CD4-positive, alpha-beta memory T cell (primary cell): ENCODE data around the gene TJP1. TPM values are rescaled to one million over a fixed set of nuclear protein-coding genes. Genes with fewer than 3 reads are reported as not detected.

Source experiments
- CTCF ChIA-PET: fragments of 350-600 bp; sonication (Branson Sonifier 250); formaldehyde crosslinking; loops from one replicate; lab custom pipeline; 2021; ENCODE audit warnings: inconsistent platforms; ENCODE audit not compliant: partially characterized antibody; lab: Charles Lee
- POLR2A ChIA-PET: fragments of 350-600 bp; sonication (Branson Sonifier 250); formaldehyde crosslinking; loops from one replicate; lab custom pipeline; 2021; ENCODE audit not compliant: partially characterized antibody; lab: Charles Lee
- DNase-seq, 5 donors: peaks; one replicate each; pipeline versions ENCODE4 v3.0.0 to v3.0.0-alpha.2; 2020 to 2022; ENCODE audit warnings: mixed read lengths in 1 of 5
- H3K27ac ChIP-seq: one replicate; pipeline ENCODE4 v1.7.0; 2013; ENCODE audit warnings: low read depth, low read length
- H3K27me3 ChIP-seq: 2 replicates; pipeline ENCODE4 v1.7.0; 2013; ENCODE audit warnings: mild to moderate bottlenecking, low read length, moderate library complexity; ENCODE audit not compliant: insufficient read depth
- H3K36me3 ChIP-seq: 2 replicates; pipeline ENCODE4 v1.7.0; 2013; ENCODE audit warnings: mild to moderate bottlenecking, low read length, moderate library complexity; ENCODE audit not compliant: insufficient read depth
- H3K4me1 ChIP-seq: 2 replicates; pipeline ENCODE4 v1.7.0; 2013; ENCODE audit warnings: mild to moderate bottlenecking, low read length, moderate library complexity; ENCODE audit not compliant: insufficient read depth
- H3K4me3 ChIP-seq, 2 donors: one replicate each; pipeline ENCODE4 v1.7.0; 2013; ENCODE audit warnings: low read length in 2 of 2, mild to moderate bottlenecking in 1 of 2
- H3K9me3 ChIP-seq, 2 donors: one replicate each; pipeline ENCODE4 v1.7.0; 2013; ENCODE audit warnings: low read length in 2 of 2, control low read depth in 1 of 2; ENCODE audit not compliant: control insufficient read depth in 1 of 2
- H3K27ac Mint-ChIP-seq, 7 donors: one replicate each; pipeline ENCODE4 v1.8.0; 2020 to 2021; ENCODE audit warnings: mixed read lengths in 7 of 7, mild to moderate bottlenecking in 6 of 7, inconsistent platforms in 3 of 7, moderate library complexity in 3 of 7
- H3K27me3 Mint-ChIP-seq, 2 donors: one replicate each; pipeline ENCODE4 v1.8.0; 2020 to 2021; ENCODE audit warnings: mixed read lengths in 2 of 2
- H3K36me3 Mint-ChIP-seq, 2 donors: one replicate each; pipeline ENCODE4 v1.8.0; 2020 to 2021; ENCODE audit warnings: mixed read lengths in 2 of 2, inconsistent platforms in 1 of 2, mild to moderate bottlenecking in 1 of 2
- H3K4me1 Mint-ChIP-seq, 4 donors: one replicate each; pipeline ENCODE4 v1.8.0; 2020 to 2021; ENCODE audit warnings: mixed read lengths in 4 of 4, mild to moderate bottlenecking in 1 of 4
- H3K4me3 Mint-ChIP-seq, 8 donors: one replicate each; pipeline ENCODE4 v1.8.0; 2020 to 2021; ENCODE audit warnings: mixed read lengths in 8 of 8, mild to moderate bottlenecking in 7 of 8, moderate library complexity in 6 of 8, inconsistent platforms in 3 of 8
- H3K9me3 Mint-ChIP-seq, 8 donors: one replicate each; pipeline ENCODE4 v1.8.0; 2020 to 2021; ENCODE audit warnings: mixed read lengths in 8 of 8, mild to moderate bottlenecking in 5 of 8, inconsistent platforms in 3 of 8, moderate library complexity in 1 of 8
- intact Hi-C: fragments of 100-400 bp; cut with micrococcal nuclease; formaldehyde crosslinking; loops from one replicate; pipeline ENCODE4 v1.15.1; 2023
- polyA plus RNA-seq, 2 donors: library from polyadenylated mRNA; unstranded; fragments of 300-500 nt; fragmentation: Illumina TruSeq; gene quantifications; one replicate each; pipeline ENCODE4 v1.2.3, GENCODE V29; 2021
- total RNA-seq, 2 experiments: library from RNA; stranded (reverse); gene quantifications; one replicate each; pipeline ENCODE4 v1.2.3, GENCODE V29; 2021

The TJP1 gene
- total and polyA plus RNA-seq, 4 experiments from 2014 or later, result not detected

DNA sequence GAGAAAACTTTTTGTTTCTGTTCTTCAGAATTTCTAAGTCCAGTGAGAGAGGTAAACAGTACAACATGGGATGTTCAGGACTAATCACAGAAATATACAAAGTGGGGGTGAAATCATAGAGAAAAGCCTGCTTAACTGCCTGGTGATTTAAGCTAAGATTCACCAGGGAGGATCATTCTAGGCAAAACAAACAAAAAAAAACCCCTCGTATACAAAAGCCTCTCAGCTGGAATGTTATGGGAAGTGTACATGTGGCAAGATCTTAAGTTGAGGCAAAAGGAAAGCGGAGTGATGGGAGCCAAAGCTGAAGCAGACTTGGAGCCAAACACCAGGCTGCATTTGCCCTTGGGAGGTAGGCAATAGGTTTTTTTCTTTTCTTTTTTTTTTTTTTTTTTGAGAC, 40.0 kb upstream of the TJP1 start:
- Mint-ChIP-seq H3K36me3 (no peaks in the 10 kb centered on the region), H3K9me3 (peaks cover 0 to 4% (median 0%) of the 10 kb centered on the region in 8 donors), H3K4me3 (no peak overlapping the region), H3K27ac (no peak overlapping the region), H3K4me1 (no peaks in the 10 kb centered on the region), H3K27me3 (peaks cover 12% of the 10 kb centered on the region in 2 donors)
- H3K4me3 ChIP-seq, result no peak overlapping the region
- no peak overlapping the region for H3K27ac ChIP-seq
- CTCF ChIA-PET, result no interaction called here
- no peaks in the 10 kb centered on the region for H3K9me3 ChIP-seq
- intact Hi-C loops, result no loop called here
- POLR2A ChIA-PET, result no interaction called here
- H3K36me3 ChIP-seq, result no peaks in the 10 kb centered on the region
- no peaks in the 10 kb centered on the region for H3K4me1 ChIP-seq
- H3K27me3 ChIP-seq, result peaks cover 5% of the 10 kb centered on the region
- DNase-seq, result no peak

DNA sequence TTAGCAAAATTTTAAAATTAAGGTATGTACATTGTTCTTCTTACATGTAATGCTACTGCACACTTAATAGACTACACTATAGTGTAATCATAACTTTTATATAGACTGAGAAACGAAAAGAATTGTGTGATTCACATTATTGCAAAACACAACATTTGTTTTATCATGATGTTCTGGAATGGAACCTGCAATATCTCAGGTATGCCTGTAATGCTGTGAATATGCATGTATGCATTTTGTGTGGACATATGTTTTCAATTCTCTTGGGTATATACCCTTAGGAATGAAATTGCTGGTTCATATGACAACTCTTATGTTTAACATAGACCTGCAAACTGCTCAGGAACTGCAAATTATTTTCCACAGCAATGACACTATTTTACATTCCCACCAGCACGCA, 38.6 kb upstream of the TJP1 start:
- H3K4me1 Mint-ChIP-seq, result no peaks in the 10 kb centered on the region
- POLR2A ChIA-PET, result no interaction called here

DNA sequence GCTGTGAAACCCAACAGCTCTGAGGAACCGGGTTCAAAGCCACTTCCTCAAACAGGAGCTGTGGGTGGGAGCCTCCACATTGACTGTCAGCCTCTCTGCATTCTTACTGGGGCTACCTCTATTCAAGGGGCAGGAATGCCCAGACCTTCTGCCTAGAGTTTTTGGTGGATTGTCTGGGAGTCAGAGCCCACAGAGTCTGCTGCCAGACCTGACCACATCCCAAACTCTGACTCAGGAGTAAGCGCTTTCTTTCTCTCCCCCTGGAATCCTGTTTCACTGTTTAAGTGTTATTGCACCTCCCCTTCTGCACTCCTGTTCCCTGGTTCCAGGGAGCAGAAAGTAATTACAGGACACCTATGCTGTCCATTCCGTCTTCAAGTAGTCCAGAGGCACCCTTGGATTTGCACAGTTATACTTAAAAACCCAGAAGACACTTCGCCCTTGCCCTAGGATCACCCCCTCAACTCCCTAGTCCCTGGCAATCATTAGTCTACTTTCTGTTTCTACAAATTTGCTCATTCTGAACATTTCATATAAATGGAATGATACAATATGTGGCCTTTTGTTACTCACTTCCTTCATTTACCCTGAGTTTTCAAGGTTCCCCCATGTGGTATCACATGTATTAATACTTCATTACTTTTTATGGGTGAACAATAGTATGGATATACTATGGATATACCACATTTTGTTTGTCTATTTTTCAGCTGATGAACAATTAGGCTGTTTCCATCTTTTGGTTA, 37.9 kb upstream of the TJP1 start:
- no peak for DNase-seq
- peaks cover 0 to 4% (median 0%) of the 10 kb centered on the region in 8 donors for H3K9me3 Mint-ChIP-seq

More for the DNA sequence above, 38.6 kb upstream of the TJP1 start:
- Mint-ChIP-seq H3K27me3 (peaks cover 8 to 12% of the 10 kb centered on the region in 2 donors), H3K36me3 (no peaks in the 10 kb centered on the region), H3K4me3 (no peak overlapping the region), H3K27ac (no peak overlapping the region), H3K9me3 (peaks cover 0 to 4% (median 0%) of the 10 kb centered on the region in 8 donors)
- H3K36me3 ChIP-seq, result no peaks in the 10 kb centered on the region
- no peaks in the 10 kb centered on the region for H3K9me3 ChIP-seq
- DNase-seq, result no peak
- H3K4me3 ChIP-seq, result no peak overlapping the region
- no peak overlapping the region for H3K27ac ChIP-seq
- CTCF ChIA-PET, result no interaction called here
- intact Hi-C loops, result no loop called here
- no peaks in the 10 kb centered on the region for H3K4me1 ChIP-seq
- peaks cover 5% of the 10 kb centered on the region for H3K27me3 ChIP-seq

DNA sequence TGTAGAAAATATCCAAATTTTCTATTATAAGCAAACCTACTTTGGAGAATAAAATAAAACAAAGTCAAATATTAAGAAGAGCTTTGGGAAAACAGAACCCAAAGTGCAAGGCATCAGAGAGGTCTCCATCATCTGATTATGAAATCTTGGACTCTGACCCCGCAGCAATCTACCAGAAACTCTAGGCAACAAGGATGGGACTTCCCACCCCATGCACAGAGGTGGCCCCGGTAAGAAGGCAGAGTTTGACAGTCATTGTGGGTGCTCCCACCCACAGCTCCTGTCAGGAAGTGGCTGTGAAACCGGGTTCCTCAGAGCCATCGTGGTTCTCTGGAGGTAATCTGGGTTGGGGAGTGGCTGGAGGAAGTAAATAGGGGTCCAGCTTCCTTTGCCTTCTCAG, 37.0 kb upstream of the TJP1 start:
- Mint-ChIP-seq H3K27ac (no peak overlapping the region), H3K27me3 (peaks cover 4 to 12% of the 10 kb centered on the region in 2 donors), H3K9me3 (peaks cover 0 to 4% (median 0%) of the 10 kb centered on the region in 8 donors), H3K4me1 (no peaks in the 10 kb centered on the region), H3K4me3 (no peak overlapping the region), H3K36me3 (no peaks in the 10 kb centered on the region)
- Histone ChIP-seq H3K9me3 (no peaks in the 10 kb centered on the region), H3K27ac (no peak overlapping the region), H3K36me3 (no peaks in the 10 kb centered on the region), H3K27me3 (no peaks in the 10 kb centered on the region), H3K4me1 (no peaks in the 10 kb centered on the region), H3K4me3 (no peak overlapping the region)
- CTCF ChIA-PET, result no interaction called here
- no peak for DNase-seq
- intact Hi-C loops, result no loop called here
- POLR2A ChIA-PET, result no interaction called here

More for the DNA sequence above, 37.9 kb upstream of the TJP1 start:
- Histone ChIP-seq H3K27me3 (peaks cover under 1% of the 10 kb centered on the region), H3K9me3 (no peaks in the 10 kb centered on the region), H3K36me3 (no peaks in the 10 kb centered on the region), H3K27ac (no peak overlapping the region), H3K4me1 (no peaks in the 10 kb centered on the region), H3K4me3 (no peak overlapping the region)
- H3K36me3 Mint-ChIP-seq, result no peaks in the 10 kb centered on the region
- POLR2A ChIA-PET, result no interaction called here
- intact Hi-C loops, result no loop called here
- peaks cover 4 to 12% of the 10 kb centered on the region in 2 donors for H3K27me3 Mint-ChIP-seq
- CTCF ChIA-PET, result no interaction called here
- H3K4me3 Mint-ChIP-seq, result no peak overlapping the region
- H3K4me1 Mint-ChIP-seq, result no peaks in the 10 kb centered on the region
- no peak overlapping the region for H3K27ac Mint-ChIP-seq

DNA sequence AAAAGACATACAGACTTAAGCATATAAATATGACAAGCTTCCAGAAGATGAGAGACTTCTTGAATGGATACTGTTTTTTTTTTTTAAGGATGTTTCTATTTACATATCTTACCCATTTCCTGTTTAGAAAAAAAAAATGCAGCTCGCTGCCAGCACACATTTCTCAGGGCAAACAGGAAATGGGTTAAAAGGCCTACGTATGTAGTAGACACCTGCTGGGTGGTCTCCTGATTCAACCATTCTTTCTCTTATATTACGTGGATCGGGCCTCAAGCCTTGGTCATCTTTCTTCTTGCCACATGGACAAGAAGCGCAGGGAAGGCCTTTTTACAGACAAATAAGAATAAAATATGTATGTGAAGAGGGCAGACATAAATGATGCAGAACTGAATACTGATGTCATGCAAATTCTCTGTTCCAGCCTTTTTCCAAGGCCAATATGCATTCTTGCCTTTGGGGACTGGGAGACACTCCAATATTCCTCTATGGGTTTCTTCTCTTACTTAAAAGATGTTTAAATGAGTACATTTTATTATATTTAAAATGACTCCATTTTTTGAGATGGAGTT, 35.0 kb upstream of the TJP1 start:
- no peak for DNase-seq
- Histone ChIP-seq H3K4me3 (no peak overlapping the region), H3K36me3 (no peaks in the 10 kb centered on the region), H3K4me1 (no peaks in the 10 kb centered on the region), H3K9me3 (no peaks in the 10 kb centered on the region), H3K27me3 (no peaks in the 10 kb centered on the region), H3K27ac (no peak overlapping the region)
- POLR2A ChIA-PET, result no interaction called here
- Mint-ChIP-seq H3K27me3 (peaks cover 3 to 11% of the 10 kb centered on the region in 2 donors), H3K36me3 (no peaks in the 10 kb centered on the region), H3K27ac (no peak overlapping the region), H3K4me1 (no peaks in the 10 kb centered on the region), H3K4me3 (no peak overlapping the region), H3K9me3 (peaks cover 0 to 6% (median 1%) of the 10 kb centered on the region in 8 donors)
- CTCF ChIA-PET, result interaction anchor here (0.7 kb wide), 1 partner anchor 30 kb away, joined by 3 read pairs; no protein-coding TSS in a partner anchor
- intact Hi-C loops, result no loop called here

DNA sequence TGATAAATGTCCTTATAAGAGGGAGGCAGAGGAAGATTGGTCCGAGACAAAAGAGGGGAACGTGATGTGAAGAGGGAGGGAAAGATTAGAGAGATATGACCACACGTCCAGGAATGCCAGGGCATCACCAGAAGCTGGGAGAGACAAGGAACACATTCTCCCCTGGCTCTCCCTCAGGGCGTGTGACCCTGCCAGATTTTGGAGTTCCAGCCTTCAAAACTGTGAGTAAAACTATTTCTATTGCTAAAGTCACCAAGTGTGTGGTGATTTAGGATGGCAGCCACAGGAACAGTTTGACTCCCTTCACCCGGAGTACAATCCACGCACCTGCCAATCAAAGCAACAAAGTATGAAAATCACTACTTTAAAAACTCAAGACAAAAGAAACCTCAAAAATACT, 32.1 kb upstream of the TJP1 start:
- Histone ChIP-seq H3K4me1 (no peaks in the 10 kb centered on the region), H3K27ac (no peak overlapping the region), H3K4me3 (no peak overlapping the region), H3K27me3 (no peaks in the 10 kb centered on the region), H3K9me3 (no peaks in the 10 kb centered on the region), H3K36me3 (no peaks in the 10 kb centered on the region)
- no peak for DNase-seq
- ChIA-PET CTCF (no interaction called here), POLR2A (no interaction called here)
- no peak overlapping the region for H3K27ac Mint-ChIP-seq
- intact Hi-C loops, result no loop called here
- H3K36me3 Mint-ChIP-seq, result no peaks in the 10 kb centered on the region
- H3K4me3 Mint-ChIP-seq, result no peak overlapping the region
- H3K27me3 Mint-ChIP-seq, result no peaks in the 10 kb centered on the region
- no peaks in the 10 kb centered on the region for H3K4me1 Mint-ChIP-seq
- peaks cover 0 to 11% (median 6%) of the 10 kb centered on the region in 8 donors for H3K9me3 Mint-ChIP-seq

DNA sequence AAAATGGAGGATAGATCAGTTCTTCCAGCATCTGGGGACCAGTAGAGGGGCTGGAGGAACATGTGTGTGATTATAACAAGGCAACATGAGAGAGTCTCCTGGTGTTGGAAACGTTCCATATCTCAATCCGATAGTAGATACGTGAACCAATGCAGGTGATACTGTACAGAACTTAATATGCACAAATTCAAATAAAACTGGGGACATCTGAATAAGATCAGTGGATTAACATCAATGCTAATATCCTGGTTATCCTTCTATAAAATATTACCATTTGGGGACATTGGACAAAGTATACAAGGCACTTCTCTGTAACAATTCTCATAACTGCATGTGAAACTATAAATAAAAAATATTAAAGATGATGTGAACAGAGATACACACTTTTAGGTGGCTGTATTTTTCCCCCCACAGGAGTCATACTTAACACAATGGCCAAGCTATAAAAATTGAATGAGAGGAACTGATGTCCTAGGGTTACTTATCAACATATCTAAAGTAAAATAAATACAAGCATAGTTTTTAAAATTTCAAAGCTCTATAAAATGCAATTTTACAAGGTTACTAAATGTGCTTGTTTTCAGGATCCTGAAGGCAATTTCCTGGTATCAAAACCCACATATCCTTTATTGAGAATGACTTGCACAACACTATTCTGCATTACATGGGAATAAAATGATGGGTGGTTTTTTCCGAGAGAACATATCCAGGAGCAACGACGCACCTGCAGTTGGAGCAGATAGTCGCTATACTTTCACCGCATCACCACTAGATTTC, 31.1 kb upstream of the TJP1 start:
- Mint-ChIP-seq H3K27me3 (no peaks in the 10 kb centered on the region), H3K36me3 (no peaks in the 10 kb centered on the region), H3K27ac (no peak overlapping the region), H3K4me3 (no peak overlapping the region), H3K4me1 (no peaks in the 10 kb centered on the region), H3K9me3 (peaks cover 0 to 13% (median 6%) of the 10 kb centered on the region in 8 donors)
- Histone ChIP-seq H3K27me3 (no peaks in the 10 kb centered on the region), H3K36me3 (no peaks in the 10 kb centered on the region), H3K27ac (no peak overlapping the region), H3K9me3 (no peaks in the 10 kb centered on the region), H3K4me1 (no peaks in the 10 kb centered on the region), H3K4me3 (no peak overlapping the region)
- DNase-seq, result no peak
- intact Hi-C loops, result no loop called here
- POLR2A ChIA-PET, result no interaction called here
- CTCF ChIA-PET, result no interaction called here
